GM21619 (cell line): ENCODE results near the gene MEI1.
A peak's percentile ranks its signal among the peaks of the same experiment; 100 is the strongest.

Experiments
- ATAC-seq: cut with Tn5 transposase; IDR thresholded peaks from one replicate; pipeline ENCODE4 v1.9.1; 2021; ENCODE audit not compliant: unreplicated experiment

MEI1 gene

GRCh38 chr22:41739576-41739975, 40.3 kb downstream of the MEI1 start:
- no peak for ATAC-seq

- no peak for ATAC-seq
Observed at GRCh38 chr22:41742918-41743317, 43.6 kb downstream of the MEI1 start.

DNA sequence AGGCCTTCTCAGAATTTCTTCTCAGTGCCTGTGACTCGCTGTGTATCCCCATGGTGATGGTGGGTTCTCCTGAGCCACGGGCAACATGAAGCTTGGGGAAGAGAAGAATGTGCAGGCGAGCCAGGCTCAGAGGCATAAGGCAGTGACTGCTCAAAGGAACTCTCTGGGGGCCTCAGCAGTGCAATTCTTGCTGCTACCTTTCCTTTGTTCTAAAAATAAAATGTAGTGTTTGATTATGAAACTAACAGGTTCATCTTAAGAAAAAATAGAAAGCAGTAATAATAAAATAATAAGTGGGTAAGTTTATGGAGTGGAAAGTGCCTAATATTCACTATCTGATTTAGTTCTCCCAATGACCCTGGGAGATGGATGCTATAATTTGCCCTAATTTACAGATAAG, 46.7 kb downstream of the MEI1 start:
- ATAC-seq, result no peak

GRCh38 chr22:41746567-41747400, 47.5 kb downstream of the MEI1 start:
- ATAC-seq, result peak; percentile 87

DNA sequence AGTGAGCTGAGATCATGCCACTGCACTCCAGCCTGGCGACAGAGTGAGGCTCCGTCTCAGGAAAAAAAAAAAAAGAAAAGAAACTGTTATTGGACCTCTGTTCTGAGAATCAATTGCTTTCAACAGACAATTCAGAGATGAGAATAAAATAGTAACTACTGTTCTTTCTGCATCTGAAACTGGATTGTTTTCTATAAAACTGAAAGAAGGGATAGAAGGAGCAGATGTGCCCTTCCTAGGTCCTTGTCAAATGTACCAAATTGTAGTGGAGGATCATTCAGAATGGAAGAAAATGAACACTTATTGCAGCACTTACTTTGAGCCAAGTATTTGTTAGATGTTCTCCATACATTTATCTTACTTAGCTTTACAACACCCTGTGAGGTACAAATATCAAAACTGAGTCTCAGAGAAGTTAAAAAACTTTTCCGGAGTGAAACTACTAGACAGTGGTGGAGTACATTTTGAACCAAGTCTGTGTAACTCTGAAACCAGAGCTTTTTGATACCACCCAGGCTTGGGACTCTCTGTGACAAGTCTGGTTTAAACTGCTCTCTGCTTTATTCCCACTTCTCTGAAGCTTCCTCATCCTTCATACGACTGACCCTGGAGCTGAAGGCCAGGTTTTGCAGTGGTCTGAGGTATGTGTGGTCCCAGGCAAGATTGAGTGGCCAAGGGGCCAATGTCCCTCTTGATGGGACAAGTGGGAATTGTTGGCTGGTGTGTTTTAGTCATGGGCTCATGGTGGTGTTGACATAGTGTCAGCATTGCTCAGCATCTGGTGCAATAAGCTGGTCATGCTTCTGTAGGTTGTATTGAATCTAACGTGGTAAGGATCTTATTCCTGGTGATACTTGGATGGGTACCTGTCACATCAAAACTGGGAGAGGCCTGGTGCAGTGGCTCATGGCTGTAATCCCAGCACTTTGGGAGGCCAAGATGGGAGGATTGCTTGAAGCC, 53.0 kb downstream of the MEI1 start:
- no peak for ATAC-seq

DNA sequence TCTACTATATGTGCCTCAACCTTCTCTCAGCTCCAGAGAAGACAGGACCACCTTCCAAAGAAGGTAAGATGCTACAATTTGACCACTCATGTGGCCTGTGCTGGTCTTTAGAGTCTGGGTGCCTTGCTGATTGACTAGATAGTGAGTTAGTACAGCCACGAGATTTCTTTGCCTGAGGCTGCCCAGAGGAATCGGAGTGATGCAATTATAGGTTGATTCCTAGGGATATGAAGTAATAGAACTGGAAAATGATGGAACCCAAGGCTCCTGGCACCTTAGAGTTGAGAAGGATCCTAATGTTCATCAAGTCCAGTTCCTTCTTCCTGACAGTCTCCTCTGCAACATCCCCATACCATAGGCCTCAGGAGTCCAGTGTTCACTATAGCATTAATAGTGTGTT, 54.7 kb downstream of the MEI1 start:
- ATAC-seq, result no peak

GRCh38 chr22:41757502-41757901, 58.2 kb downstream of the MEI1 start:
- no peak for ATAC-seq

- ATAC-seq, result no peak
Observed at GRCh38 chr22:41758231-41758630, 58.9 kb downstream of the MEI1 start.

DNA sequence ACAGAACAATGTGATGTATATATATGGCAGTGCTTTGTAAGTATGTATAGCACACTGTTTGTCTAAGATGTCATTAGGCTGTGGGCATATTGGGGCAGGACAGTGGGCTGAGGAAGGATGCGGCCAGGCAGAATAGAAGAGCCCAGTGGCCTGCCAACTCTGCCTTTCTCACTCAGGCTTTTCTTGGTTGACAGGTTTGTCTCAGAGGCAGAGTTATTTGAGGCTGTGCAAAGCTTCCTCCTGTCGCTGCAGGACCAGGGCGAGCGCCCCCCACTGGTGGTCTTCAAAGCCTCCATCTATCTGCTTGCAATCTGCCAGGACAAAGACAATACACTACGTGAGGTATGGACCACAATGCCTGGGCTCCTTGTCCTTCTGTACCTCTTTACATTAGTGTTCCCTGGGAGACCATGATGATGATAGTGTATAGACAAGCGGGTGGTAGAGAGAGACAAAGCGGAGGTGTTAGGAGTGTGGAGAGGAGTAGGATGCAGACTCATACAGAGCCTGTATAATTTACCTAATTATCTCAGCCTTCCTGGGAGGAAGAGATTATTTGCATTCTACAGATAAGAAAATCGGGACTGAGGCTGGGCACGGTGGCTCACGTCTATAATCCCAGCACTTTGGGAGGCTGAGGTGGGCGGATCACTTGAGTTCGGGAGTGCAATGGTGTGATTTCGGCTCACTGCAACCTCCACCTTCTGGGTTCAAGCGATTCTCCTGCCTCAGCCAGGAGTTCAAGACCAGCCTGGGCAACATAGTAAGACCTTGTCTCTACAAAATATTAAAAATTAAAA, 63.9 kb downstream of the MEI1 start:
- no peak for ATAC-seq

GRCh38 chr22:41766476-41766875, 67.2 kb downstream of the MEI1 start:
- ATAC-seq, result no peak

- no peak for ATAC-seq
Observed at GRCh38 chr22:41768430-41768829, 69.1 kb downstream of the MEI1 start.

GRCh38 chr22:41770715-41771468, 71.6 kb downstream of the MEI1 start:
- no peak for ATAC-seq

DNA sequence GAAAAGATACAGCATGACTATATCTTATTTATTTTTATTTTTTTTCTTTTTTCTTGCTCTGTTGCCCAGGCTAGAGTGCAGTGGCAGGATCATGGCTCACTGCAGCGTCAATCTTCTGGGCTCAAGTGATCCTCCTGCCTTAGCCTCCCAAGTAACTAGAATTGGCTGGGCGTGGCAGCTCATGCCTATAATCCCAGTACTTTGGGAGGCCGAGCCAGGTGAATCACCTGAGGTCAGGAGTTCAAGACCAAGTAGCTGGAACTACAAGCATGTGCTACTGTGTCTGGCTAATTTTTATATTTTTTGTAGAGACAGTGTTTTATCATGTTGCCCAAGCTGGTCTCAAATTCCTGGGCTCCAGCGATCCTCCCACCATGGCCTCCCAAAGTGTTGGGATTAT, 72.9 kb downstream of the MEI1 start:
- ATAC-seq, result no peak

DNA sequence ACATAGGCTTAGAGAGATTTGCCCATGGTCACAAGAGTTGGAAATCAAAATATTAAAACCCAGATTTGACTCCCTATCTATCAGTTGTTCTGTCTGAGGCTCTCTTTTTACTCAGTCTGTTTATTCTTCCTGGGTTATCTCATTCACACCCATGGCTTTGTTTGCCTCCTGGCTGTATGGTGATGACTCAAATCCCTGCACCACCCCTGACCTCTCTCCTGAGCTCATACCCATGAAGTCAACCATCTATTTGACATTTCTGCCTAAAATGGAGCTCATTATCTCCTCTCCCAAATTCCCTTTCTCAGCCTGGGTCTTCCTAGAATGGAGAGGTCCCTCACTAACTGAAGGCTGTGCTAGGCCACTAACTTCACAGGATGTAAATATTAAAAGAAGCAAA, 73.3 kb downstream of the MEI1 start:
- ATAC-seq, result no peak

DNA sequence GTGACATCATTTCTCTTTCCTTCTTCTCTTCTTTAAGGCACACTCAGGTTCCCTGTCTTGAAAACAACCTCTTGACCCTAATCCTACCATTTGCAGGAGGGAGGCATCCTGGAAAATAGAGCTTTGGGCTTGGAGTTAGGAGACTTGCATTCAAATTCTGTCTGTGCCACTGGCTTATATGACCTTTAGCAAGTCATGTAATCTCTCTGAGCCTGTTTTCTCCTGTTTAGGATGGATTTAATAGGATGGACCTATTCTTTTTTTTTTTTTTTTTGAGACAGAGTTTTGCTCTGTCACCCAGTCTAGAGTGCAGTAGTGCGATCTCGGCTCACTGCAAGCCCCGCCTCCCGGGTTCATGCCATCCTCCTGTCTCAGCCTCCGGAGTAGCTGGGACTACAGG, 76.0 kb downstream of the MEI1 start:
- no peak for ATAC-seq

DNA sequence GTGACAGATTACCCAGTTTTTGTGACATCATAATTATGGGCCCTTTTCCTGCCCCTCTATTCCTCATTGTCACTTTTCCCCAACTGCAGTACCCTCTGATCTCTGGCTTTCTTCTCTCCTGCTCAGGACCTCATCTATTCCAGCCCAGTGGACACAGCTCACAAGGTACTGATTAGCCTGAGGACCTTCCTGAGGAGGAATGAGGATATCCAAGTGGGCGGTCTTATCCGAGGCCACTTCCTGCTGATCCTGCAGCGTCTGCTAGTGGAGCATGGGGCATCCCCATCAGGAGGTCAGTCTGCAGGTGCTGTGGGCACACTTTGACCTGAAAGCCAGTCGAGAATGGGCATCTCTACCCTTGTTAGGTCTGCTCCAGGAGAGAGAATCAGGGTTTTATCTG, 76.7 kb downstream of the MEI1 start:
- ATAC-seq, result no peak

- ATAC-seq, result no peak
Observed at GRCh38 chr22:41776381-41776780, 77.1 kb downstream of the MEI1 start.

GRCh38 chr22:41777749-41778425, 78.6 kb downstream of the MEI1 start:
- ATAC-seq, result no peak

GRCh38 chr22:41779929-41780505, 80.7 kb downstream of the MEI1 start:
- ATAC-seq, result no peak
